Lower lobe of right lung (tissue), 2 donors: ENCODE measurements around the gene GLB1L. TPM values are rescaled to one million over a fixed set of nuclear protein-coding genes. Genes with fewer than 3 reads are reported as not detected.

Experiments
- ATAC-seq, 2 donors: fragments of 200-7000 bp; cut with Tn5 transposase; one replicate each; pipeline ENCODE4 v1.9.1; 2020 to 2022; ENCODE audit warnings: mild to moderate bottlenecking in 2 of 2, moderate library complexity in 2 of 2
- DNase-seq: peaks from one replicate; pipeline ENCODE4 v3.0.0-alpha.2; 2020
- H3K27ac ChIP-seq: fragments of 200-600 bp; one replicate; pipeline ENCODE4 v1.8.0; 2022
- H3K27me3 ChIP-seq: fragments of 200-600 bp; one replicate; pipeline ENCODE4 v1.8.0; 2022; ENCODE audit warnings: low read depth
- H3K36me3 ChIP-seq: fragments of 200-600 bp; one replicate; pipeline ENCODE4 v1.8.0; 2022; ENCODE audit warnings: mild to moderate bottlenecking
- H3K4me1 ChIP-seq: fragments of 200-600 bp; one replicate; pipeline ENCODE4 v1.8.0; 2022
- H3K4me3 ChIP-seq: fragments of 200-600 bp; one replicate; pipeline ENCODE4 v1.8.0; 2022; ENCODE audit warnings: mild to moderate bottlenecking
- H3K9me3 ChIP-seq: fragments of 200-600 bp; one replicate; pipeline ENCODE4 v1.8.0; 2022
- intact Hi-C: fragments of 100-400 bp; cut with DNase I; formaldehyde crosslinking; loops from one replicate; pipeline ENCODE4 v1.11.0; 2022
- total RNA-seq: library from RNA; stranded (reverse); fragmentation: NEBNext Ultra II Directional; extraction: Animal tissue kit (Norgen Biotek cat#: 25700); gene quantifications from one replicate; pipeline ENCODE4 v1.2.1, GENCODE V29; 2021
- TF ChIP-seq, protein P1 (sequence below): fragments of 200-600 bp; IDR thresholded peaks from one replicate; pipeline ENCODE4 v1.8.0; 2022; ENCODE audit warnings: antibody characterized with exemption, mild to moderate bottlenecking
- donor health status: DM: no; HTN: yes; CAD: no; lungs with severe emphysema.

GLB1L gene
- total RNA-seq, 1 donor from 2014 or later = 12.6 TPM

DNA sequence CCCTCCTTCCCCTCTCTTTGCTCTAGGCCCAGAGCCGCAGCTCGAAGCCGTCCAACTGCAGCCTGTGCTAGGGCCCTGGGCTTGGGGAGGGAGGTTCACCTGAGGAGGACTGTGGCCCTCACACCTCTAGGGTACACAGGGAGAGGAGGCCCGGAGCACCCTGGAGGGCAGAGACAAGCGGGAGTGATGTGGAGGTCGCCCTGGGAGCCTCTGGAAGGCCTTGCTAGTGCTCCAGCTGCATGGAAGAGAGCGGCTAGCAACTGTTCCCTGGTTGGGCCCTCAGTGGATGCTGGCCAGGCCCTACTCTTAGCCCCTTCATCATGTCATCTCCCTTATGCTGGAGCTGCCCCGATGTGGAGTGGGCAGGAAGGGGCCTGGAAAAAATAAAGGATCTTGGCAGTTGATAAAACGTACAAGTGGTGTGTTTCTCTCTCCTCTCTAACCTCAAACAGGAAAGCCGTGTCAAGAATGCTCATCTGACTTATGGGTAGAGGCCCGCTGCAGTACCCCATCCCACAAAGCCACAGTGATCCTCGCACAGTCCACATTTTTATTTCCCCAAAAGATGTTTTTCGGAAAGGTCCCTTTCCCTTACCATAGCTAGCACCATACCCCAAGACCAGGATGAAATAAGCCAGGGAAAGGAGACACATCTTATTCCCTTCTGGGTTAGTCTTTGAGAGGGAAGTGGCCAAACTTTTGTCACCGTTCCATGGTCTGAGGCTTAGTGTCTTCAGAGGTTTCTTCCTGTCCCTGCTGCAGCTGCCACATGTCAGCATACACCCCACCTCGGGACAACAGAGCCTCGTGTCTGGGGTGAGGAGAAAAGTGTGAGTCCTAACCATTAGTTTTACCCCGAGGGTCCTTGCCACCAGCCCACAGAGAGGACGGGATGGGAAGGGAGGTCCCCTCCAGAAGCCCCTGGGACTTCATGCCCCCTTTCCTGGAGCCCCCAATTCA lies 35.7 kb downstream of the GLB1L start:
- intact Hi-C loops = no loop called here
- ATAC-seq = no peak

DNA sequence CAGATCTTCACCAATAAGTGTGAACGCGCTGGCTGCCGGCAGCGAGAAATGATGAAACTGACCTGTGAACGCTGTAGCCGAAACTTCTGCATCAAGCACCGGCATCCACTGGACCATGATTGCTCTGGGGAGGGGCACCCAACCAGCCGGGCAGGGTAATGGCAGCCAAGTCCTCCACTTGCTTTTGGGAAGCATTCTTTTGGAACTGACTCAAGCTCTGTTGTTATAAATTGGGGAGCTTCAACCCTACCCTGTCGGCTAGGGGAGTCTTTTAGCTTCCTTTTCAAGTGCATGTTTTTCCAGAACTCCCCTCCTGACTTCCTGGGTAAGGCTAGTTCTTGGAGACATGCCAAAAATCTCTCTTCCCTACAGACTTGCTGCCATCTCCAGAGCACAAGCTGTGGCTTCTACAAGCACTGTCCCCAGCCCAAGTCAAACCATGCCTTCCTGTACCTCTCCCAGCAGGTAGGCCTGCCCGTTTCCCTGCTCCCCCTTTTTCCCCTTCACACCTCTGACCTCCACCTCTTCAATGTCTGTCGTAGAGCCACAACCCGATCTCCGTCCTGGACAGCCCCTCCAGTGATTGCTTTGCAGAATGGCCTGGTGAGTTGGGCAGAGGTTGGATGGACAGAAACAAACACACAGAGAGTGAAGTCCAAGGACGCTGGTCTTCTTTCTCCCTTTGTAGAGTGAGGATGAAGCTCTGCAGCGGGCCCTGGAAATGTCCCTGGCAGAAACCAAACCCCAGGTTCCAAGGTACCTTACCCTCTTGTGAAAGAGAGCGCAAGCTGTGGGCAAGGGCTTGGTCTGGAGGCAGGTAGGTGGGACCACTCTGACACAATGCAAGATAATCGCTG lies 37.1 kb downstream of the GLB1L start:
- intact Hi-C loops = no loop called here
- Histone ChIP-seq H3K27me3 (no peaks in the 10 kb centered on the region), H3K36me3 (peaks cover 34% of the 10 kb centered on the region), H3K27ac (peak overlapping the region; percentile 91), H3K4me1 (peaks cover 19% of the 10 kb centered on the region), H3K9me3 (no peaks in the 10 kb centered on the region), H3K4me3 (peak overlapping the region; percentile 76)
- DNase-seq (no peak), ATAC-seq (no peak)
- TF ChIP-seq, protein P1, sequence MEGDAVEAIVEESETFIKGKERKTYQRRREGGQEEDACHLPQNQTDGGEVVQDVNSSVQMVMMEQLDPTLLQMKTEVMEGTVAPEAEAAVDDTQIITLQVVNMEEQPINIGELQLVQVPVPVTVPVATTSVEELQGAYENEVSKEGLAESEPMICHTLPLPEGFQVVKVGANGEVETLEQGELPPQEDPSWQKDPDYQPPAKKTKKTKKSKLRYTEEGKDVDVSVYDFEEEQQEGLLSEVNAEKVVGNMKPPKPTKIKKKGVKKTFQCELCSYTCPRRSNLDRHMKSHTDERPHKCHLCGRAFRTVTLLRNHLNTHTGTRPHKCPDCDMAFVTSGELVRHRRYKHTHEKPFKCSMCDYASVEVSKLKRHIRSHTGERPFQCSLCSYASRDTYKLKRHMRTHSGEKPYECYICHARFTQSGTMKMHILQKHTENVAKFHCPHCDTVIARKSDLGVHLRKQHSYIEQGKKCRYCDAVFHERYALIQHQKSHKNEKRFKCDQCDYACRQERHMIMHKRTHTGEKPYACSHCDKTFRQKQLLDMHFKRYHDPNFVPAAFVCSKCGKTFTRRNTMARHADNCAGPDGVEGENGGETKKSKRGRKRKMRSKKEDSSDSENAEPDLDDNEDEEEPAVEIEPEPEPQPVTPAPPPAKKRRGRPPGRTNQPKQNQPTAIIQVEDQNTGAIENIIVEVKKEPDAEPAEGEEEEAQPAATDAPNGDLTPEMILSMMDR = no peak

More for the DNA sequence above, 35.7 kb downstream of the GLB1L start:
- Histone ChIP-seq H3K27ac (no peak overlapping the region), H3K27me3 (no peaks in the 10 kb centered on the region), H3K4me1 (peaks cover 19% of the 10 kb centered on the region), H3K9me3 (no peaks in the 10 kb centered on the region), H3K36me3 (peaks cover 44% of the 10 kb centered on the region), H3K4me3 (no peak overlapping the region)
- no peak for DNase-seq
- TF ChIP-seq, protein P1 = no peak

DNA sequence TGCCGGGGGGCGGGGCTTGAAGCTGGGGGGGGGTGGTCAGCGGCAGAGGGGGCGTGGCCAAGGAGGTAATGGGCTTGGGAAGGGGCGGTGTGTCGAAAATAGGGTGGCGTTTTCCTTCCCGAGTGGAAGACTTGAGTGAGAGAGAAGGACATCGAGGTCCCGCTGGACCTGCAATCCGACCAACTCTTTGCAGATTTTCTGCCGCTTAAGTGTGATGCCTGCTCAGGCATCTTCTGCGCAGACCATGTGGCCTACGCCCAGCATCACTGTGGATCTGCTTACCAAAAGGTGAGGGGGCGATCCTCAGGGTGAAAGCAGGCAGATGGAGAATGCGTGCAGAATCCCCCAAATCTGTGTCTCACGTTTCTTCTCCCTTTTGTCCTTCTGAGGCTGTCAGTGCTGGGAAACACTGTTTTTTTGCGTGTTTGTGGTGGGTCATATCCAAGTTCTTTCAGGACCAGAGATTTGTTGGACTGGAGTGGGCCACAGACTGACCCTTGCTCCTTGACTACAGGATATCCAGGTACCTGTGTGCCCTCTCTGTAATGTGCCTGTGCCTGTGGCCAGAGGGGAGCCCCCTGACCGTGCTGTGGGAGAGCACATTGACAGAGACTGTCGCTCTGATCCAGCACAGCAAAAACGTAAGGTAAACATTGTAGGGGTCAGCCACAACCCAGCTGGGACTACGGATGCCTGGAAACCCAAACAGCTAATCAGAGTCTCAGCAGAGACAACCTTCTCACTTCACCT lies 37.9 kb downstream of the GLB1L start:
- Histone ChIP-seq H3K27ac (peak overlapping the region; percentile 91), H3K36me3 (peaks cover 28% of the 10 kb centered on the region), H3K4me3 (peak overlapping the region; percentile 76), H3K9me3 (no peaks in the 10 kb centered on the region), H3K27me3 (no peaks in the 10 kb centered on the region), H3K4me1 (peaks cover 19% of the 10 kb centered on the region)
- DNase-seq (no peak), ATAC-seq (no peak)
- TF ChIP-seq, protein P1 = no peak
- intact Hi-C loops = no loop called here

DNA sequence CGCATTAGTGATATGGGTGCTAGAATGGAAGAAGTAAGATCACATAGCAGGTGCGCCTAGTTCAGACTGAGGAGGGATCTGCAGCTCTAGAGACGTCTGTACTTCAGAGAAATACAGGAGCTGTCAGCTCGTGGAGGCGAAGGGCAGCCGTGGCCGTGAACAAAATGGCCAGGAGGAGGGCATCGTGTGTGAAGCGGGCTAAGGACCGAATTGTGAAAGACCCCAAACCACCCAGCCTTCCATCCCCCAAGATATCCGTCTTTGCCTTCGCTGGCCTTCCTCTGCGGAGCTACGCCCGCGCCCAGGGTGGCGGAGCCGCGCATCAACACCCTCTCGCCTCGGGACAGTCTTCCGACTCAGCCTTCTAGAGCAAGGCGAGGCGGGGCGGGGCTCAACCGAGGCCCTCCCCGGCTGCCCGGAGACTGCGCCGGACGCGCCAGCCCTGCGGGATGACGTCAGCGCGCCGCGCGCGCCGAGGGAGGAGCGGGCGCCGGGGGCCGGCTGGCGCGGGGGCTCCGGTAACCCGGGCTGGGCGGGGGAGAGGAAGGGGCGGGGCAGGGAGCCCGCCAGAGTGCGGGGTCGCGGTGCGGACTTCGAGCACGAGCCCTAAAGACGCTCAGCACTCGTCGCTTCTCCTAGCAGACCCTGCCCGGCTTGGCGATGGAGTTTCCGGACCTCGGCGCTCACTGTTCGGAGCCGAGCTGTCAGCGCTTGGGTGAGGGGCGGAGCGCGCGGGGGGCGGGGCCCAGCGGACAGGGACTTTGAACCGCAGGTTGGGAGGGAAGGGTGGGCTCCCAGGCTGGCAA lies 38.7 kb downstream of the GLB1L start, which contains the start of gene ZFAND2B:
TSS of gene ZFAND2B (plus strand) at position 455 of the 806 bp plus-strand sequence. CDS start at position 661, 206 bp downstream.
- Histone ChIP-seq H3K9me3 (no peaks in the 10 kb centered on the region), H3K36me3 (peaks cover 28% of the 10 kb centered on the region), H3K27me3 (no peaks in the 10 kb centered on the region), H3K4me3 (peak within 1 kb of the TSS; percentile 76), H3K4me1 (peaks cover 19% of the 10 kb centered on the region), H3K27ac (peak within 1 kb of the TSS; percentile 91)
- DNase-seq (peak; percentile 97), ATAC-seq (peak; percentile 98)
- intact Hi-C loops = no loop called here
- TF ChIP-seq, protein P1 = no peak
